22Rv1 (cell line): ENCODE results near the gene CNEP1R1.

Experiments used
- CTCF ChIP-seq: fragments of 450-650 bp; IDR thresholded peaks from 2 replicates; pipeline ENCODE4 v1.5.1; 2017; ENCODE audit warnings: mild to moderate bottlenecking
- ZFX ChIP-seq: fragments of 450-650 bp; IDR thresholded peaks from 2 replicates; pipeline ENCODE4 v1.6.1; 2017; ENCODE audit warnings: antibody characterized with exemption, borderline replicate concordance

DNA sequence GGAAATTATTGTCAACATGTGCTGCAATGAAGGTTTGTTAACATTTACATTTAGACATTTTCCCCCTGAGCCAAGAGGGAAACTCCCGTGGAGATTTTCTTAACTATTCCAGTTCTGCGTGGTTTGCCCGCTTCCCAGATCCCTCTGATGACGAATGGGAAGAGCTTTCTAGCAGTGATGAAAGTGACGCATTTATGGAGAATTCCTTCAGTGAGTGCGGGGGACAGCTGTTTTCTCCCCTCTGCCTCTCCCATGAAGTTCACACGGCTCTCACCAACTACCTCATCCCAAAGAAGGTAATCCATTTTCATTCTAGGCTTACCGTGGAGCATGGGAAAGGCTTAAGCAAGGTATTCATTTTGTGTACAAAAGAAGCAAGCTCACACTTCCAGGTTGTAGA is 59.0 kb downstream of the CNEP1R1 start:
- TF ChIP-seq CTCF = no peak
- no peak for TF ChIP-seq ZFX
